Caco-2 (cell line): ENCODE results near the gene MIS12. TPM values are rescaled to one million over a fixed set of nuclear protein-coding genes. Genes with fewer than 3 reads are reported as not detected.

Source experiments
- Bru-seq: library from RNA; stranded (reverse); fragments of 400-500 nt; gene quantifications from one replicate; lab custom pipeline; 2021; lab: Mats Ljungman, UMichigan
- BruChase-seq, 2 experiments: library from RNA; stranded (reverse); fragments of 400-500 nt; gene quantifications; one replicate each; lab custom pipeline; 2021; lab: Mats Ljungman, UMichigan
- BruUV-seq: library from RNA; stranded (reverse); fragments of 400-500 nt; replicated peaks from 2 replicates; lab custom pipeline; 2021; lab: Mats Ljungman, UMichigan
- CTCF ChIA-PET: fragments of 300-600 bp; sonication (Branson Sonifier 250); formaldehyde crosslinking; loops from one replicate; lab custom pipeline; 2022; ENCODE audit warnings: antibody characterized with exemption; lab: Charles Lee
- POLR2A ChIA-PET: fragments of 300-600 bp; sonication (Branson Sonifier 250); formaldehyde crosslinking; loops from one replicate; lab custom pipeline; 2022; ENCODE audit warnings: antibody characterized with exemption; lab: Charles Lee
- DNase-seq, 2 experiments: peaks; one replicate each; pipeline versions ENCODE4 v3.0.0 to v3.0.0-alpha.2; 2020 to 2022
- H3K27me3 ChIP-seq: replicated peaks from 2 replicates; pipeline ENCODE4 v1.6.0; 2011; ENCODE audit warnings: low read length; ENCODE audit not compliant: control insufficient read depth, insufficient read depth
- H3K36me3 ChIP-seq: 2 replicates; pipeline ENCODE4 v1.5.1; 2011; ENCODE audit warnings: low read length; ENCODE audit not compliant: control insufficient read depth, insufficient read depth
- H3K4me1 ChIP-seq: fragments of 250-450 bp; sonication (Bioruptor Pico); 2 replicates; pipeline ENCODE4 v1.5.1; 2020; ENCODE audit warnings: mild to moderate bottlenecking
- H3K4me3 ChIP-seq: 2 replicates; pipeline ENCODE4 v1.5.1; 2011; ENCODE audit warnings: low read depth, mild to moderate bottlenecking, control low read depth, low read length
- H3K9me3 ChIP-seq: fragments of 250-450 bp; sonication (Bioruptor Pico); 2 replicates; pipeline ENCODE4 v1.5.1; 2020; ENCODE audit warnings: mild to moderate bottlenecking, moderate library complexity
- H3K27ac Mint-ChIP-seq: one replicate; pipeline ENCODE4 v1.8.0; 2022; ENCODE audit warnings: mixed read lengths; ENCODE audit not compliant: unreplicated experiment
- H3K27me3 Mint-ChIP-seq: one replicate; pipeline ENCODE4 v1.8.0; 2022; ENCODE audit warnings: mixed read lengths; ENCODE audit not compliant: insufficient read depth, unreplicated experiment
- H3K36me3 Mint-ChIP-seq: one replicate; pipeline ENCODE4 v1.8.0; 2022; ENCODE audit warnings: mild to moderate bottlenecking, mixed read lengths; ENCODE audit not compliant: insufficient read depth, unreplicated experiment
- H3K4me1 Mint-ChIP-seq: one replicate; pipeline ENCODE4 v1.8.0; 2022; ENCODE audit warnings: low read depth, mixed read lengths; ENCODE audit not compliant: unreplicated experiment
- H3K4me3 Mint-ChIP-seq: one replicate; pipeline ENCODE4 v1.8.0; 2022; ENCODE audit warnings: mild to moderate bottlenecking, moderate library complexity, mixed read lengths; ENCODE audit not compliant: unreplicated experiment
- H3K9me3 Mint-ChIP-seq: one replicate; pipeline ENCODE4 v1.8.0; 2022; ENCODE audit warnings: mixed read lengths; ENCODE audit not compliant: unreplicated experiment
- CTCF ChIP-seq, 2 experiments: fragments of 200-600 bp in 1 of 2; IDR thresholded peaks; 1 replicate in 1 of 2; 2 replicates in 1 of 2; pipeline versions ENCODE4 v1.5.1 to v1.8.0; 2011 to 2022; ENCODE audit warnings: antibody characterized with exemption in 1 of 2, control low read depth in 1 of 2, inconsistent platforms in 1 of 2, low read depth in 1 of 2, low read length in 1 of 2, mild to moderate bottlenecking in 1 of 2, moderate library complexity in 1 of 2; ENCODE audit not compliant: insufficient read depth in 1 of 2, severe bottlenecking in 1 of 2, unreplicated experiment in 1 of 2
- intact Hi-C: fragments of 100-400 bp; cut with micrococcal nuclease; formaldehyde crosslinking; loops from one replicate; pipeline ENCODE4 v1.10.0; 2022; ENCODE audit not compliant: unreplicated experiment
- long read RNA-seq: library from polyadenylated mRNA; stranded (forward); transcript quantifications from one replicate; pipeline ENCODE4 v2.0.0, GENCODE V29; 2022
- total RNA-seq: library from RNA; stranded (reverse); gene quantifications from 2 replicates; pipeline ENCODE4 v1.2.3, GENCODE V29; 2022

The MIS12 gene, protein sequence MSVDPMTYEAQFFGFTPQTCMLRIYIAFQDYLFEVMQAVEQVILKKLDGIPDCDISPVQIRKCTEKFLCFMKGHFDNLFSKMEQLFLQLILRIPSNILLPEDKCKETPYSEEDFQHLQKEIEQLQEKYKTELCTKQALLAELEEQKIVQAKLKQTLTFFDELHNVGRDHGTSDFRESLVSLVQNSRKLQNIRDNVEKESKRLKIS
- total RNA-seq, result 11.7 and 13.9 TPM in 2 replicates
- Bru-seq, nascent RNA, result percentile 82 among the genes with signal in this experiment
- BruChase-seq, experiment 1, labeled RNA remaining after a 2-hour chase, result percentile 89 among the genes with signal in this experiment
- BruChase-seq, experiment 2, labeled RNA remaining after a 6-hour chase, result percentile 70 among the genes with signal in this experiment
- long read RNA-seq, transcript MIS12-202 (2 exons, 2,204 nt), result minor isoform, 10 of 27 reads
- long read RNA-seq, transcript MIS12-206 (3 exons, 2,691 nt), result major isoform, 11 of 27 reads
- long read RNA-seq, partial matches to known transcripts, result 0 of 27 reads
- long read RNA-seq, other reads (novel, unspliced or antisense), result 6 of 27 reads

DNA sequence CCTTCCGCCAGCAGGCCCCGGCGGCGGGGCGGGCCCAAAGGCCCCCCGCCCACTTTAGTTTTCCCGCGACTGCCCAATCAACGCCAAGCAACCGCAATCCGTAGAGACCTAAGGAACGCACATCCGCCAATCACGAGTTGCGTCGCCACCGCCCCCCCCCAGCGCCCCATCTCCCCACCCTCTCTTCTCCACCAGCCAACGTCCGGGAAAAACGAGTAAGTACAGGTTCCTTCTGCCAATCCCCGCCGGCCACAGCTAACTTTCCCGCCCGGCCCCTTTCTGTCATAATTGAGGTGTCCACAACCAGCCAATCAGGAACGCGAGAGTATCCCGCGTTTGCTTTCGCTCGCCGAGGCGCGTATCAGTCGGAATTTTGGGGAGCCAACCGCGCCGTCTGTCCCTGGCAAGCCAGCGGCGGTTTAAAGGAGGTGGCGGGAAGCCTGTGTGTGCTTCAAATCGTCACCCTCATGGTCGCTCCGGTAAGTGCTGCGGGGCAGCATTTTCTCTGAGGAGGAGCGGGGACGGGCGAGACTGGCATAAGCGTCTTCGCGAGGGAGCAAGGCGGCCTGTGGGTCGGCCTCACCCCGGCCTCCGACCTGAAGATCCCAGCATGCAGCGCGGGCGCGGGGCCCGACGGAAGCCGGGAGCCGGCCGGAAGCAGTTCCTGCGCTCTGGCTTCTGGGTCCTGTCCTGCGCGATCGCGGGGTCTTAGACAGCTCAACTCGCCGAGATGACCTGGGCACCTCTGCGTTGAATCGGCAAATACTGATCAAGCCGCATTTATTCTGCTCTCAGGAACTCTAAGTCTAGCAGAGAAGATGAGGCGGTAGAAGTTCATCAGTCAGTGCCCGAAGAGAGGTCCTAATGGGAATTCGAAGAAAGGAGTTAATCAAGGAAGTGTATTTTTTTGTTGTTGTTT is at the start of gene MIS12:
Gene MIS12, plus strand, starts transcription at position 361 of the 919 bp plus-strand sequence. CDS start 2,297 bp downstream, outside the sequence.
- Mint-ChIP-seq H3K9me3 (no peaks in the 10 kb centered on the region), H3K27ac (peak within 1 kb of the TSS; percentile 90), H3K4me3 (peak within 1 kb of the TSS; percentile 90), H3K36me3 (peaks cover 38% of the 10 kb centered on the region), H3K4me1 (no peaks in the 10 kb centered on the region), H3K27me3 (no peaks in the 10 kb centered on the region)
- BruUV-seq, result TSS peak; percentile 50
- Histone ChIP-seq H3K4me3 (peak within 1 kb of the TSS; percentile 80), H3K27me3 (no peaks in the 10 kb centered on the region), H3K36me3 (no peaks in the 10 kb centered on the region), H3K9me3 (no peaks in the 10 kb centered on the region), H3K4me1 (0 out of 2 replicates have a peak, but pooled peaks cover 3% of the 10 kb centered on the region)
- ChIA-PET CTCF (interaction anchor here (0.7 to 1.9 kb wide), 3 partner anchors 18 to 55 kb away, joined by 3 to 7 read pairs (median 3); partner anchors contain the start of genes C1QBP and DHX33), POLR2A (interaction anchor here (0.5 to 1.0 kb wide), 5 partner anchors 11 to 1600 kb away, joined by 4 to 10 read pairs (median 8); partner anchors contain the start of genes DHX33 and NUP88)
- TF ChIP-seq CTCF (IDR thresholded peaks at IDR 0.05; ENCODE audit: insufficient read depth in 1 of 2, low read depth in 1 of 2, low read length in 1 of 2, severe bottlenecking in 1 of 2, unreplicated experiment in 1 of 2), result no peak
- DNase-seq, result peak; percentile 90 to 96
- intact Hi-C loops, result loop anchor here (1.0 kb wide), 1 partner anchor 19 kb away; no protein-coding TSS in a partner anchor

DNA sequence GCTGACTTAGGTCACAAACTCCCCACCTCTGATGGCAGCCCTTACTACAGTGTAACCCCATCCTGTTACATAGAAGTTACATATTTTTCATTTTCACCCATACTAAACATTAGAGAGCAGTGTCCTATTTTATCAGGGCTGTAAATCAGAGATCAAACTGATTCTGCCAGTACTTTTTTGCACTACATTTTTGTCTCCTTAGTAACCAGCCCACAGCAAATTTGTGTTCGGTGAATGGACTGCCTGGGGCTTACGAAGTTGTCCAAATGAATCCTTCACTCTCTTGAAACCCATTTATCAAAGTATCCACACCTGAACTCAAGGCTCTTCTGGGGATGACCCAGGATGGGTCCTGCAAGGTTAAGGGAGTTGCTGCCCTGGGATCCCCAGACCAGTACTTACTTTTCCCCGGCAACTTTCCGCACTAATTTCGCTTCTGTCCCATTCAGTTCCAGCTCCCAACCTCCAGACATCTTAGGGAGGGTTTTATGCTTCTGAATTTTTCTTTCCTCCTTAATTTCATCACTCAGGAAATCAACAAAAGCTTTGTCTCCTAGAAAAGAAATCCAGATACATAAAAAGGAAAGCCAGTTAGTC is 48.5 kb upstream of the MIS12 start:
- no peaks in the 10 kb centered on the region for H3K4me1 ChIP-seq
- H3K4me3 ChIP-seq, result peak overlapping the region; percentile 63
- H3K36me3 ChIP-seq, result 0 out of 2 replicates have a peak, but pooled peaks cover 1% of the 10 kb centered on the region
- TF ChIP-seq CTCF (IDR thresholded peaks at IDR 0.05; ENCODE audit: insufficient read depth in 1 of 2, low read depth in 1 of 2, low read length in 1 of 2, severe bottlenecking in 1 of 2, unreplicated experiment in 1 of 2), result no peak
- H3K27ac Mint-ChIP-seq, result no peak overlapping the region
- no peaks in the 10 kb centered on the region for H3K4me1 Mint-ChIP-seq
- no peaks in the 10 kb centered on the region for H3K9me3 ChIP-seq
- intact Hi-C loops, result no loop called here
- POLR2A ChIA-PET, result no interaction called here
- peaks cover 40% of the 10 kb centered on the region for H3K36me3 Mint-ChIP-seq
- H3K9me3 Mint-ChIP-seq, result no peaks in the 10 kb centered on the region
- DNase-seq, result no peak
- BruUV-seq, result no TSS peak
- peak overlapping the region; percentile 73 for H3K4me3 Mint-ChIP-seq
- no peaks in the 10 kb centered on the region for H3K27me3 ChIP-seq
- H3K27me3 Mint-ChIP-seq, result no peaks in the 10 kb centered on the region
- CTCF ChIA-PET, result no interaction called here
